HG03108 (cell line): ENCODE results near the gene POGLUT2.

Experiments used
- ATAC-seq: cut with Tn5 transposase; IDR thresholded peaks from one replicate; pipeline ENCODE4 v1.9.1; 2021; ENCODE audit warnings: moderate library complexity; ENCODE audit not compliant: unreplicated experiment

The POGLUT2 gene

GRCh38 chr13:102798581-102799425 lies at the start of gene POGLUT2, which contains the start of gene BIVM:
Gene POGLUT2 (minus strand): TSS chr13:102798976. CDS start chr13:102798670, 306 bp downstream.
Gene BIVM (plus strand): TSS chr13:102799119. CDS start chr13:102807268, 8,149 bp downstream.
- ATAC-seq = peak; percentile 87

GRCh38 chr13:102847272-102848234 lies 48.8 kb upstream of the POGLUT2 start:
- no peak for ATAC-seq

GRCh38 chr13:102846261-102847015 lies 47.7 kb upstream of the POGLUT2 start:
- ATAC-seq = peak; percentile 26

GRCh38 chr13:102845630-102846260 lies 47.0 kb upstream of the POGLUT2 start, which contains the start of gene ERCC5:
Gene ERCC5 (plus strand): TSS chr13:102846032. CDS start chr13:102846267, 235 bp downstream.
- peak; percentile 82 for ATAC-seq

GRCh38 chr13:102845289-102845629 lies 46.5 kb upstream of the POGLUT2 start:
- ATAC-seq = peak; percentile 11

- no peak for ATAC-seq
These were observed 40.7 kb upstream of the POGLUT2 start for GRCh38 chr13:102839462-102839861.

GRCh38 chr13:102838982-102839381 lies 40.2 kb upstream of the POGLUT2 start:
- no peak for ATAC-seq

GRCh38 chr13:102838273-102838672 lies 39.5 kb upstream of the POGLUT2 start:
- ATAC-seq = no peak

- ATAC-seq = no peak
These were observed 37.7 kb upstream of the POGLUT2 start for GRCh38 chr13:102836471-102836870.

GRCh38 chr13:102830646-102831045 lies 31.9 kb upstream of the POGLUT2 start:
- no peak for ATAC-seq

GRCh38 chr13:102825921-102826706 lies 27.3 kb upstream of the POGLUT2 start:
- ATAC-seq = no peak

GRCh38 chr13:102825400-102825799 lies 26.6 kb upstream of the POGLUT2 start:
- no peak for ATAC-seq

- no peak for ATAC-seq
These were observed 19.1 kb upstream of the POGLUT2 start for GRCh38 chr13:102817907-102818306.

GRCh38 chr13:102817241-102817640 lies 18.5 kb upstream of the POGLUT2 start:
- ATAC-seq = no peak

GRCh38 chr13:102816708-102817107 lies 17.9 kb upstream of the POGLUT2 start:
- ATAC-seq = no peak

GRCh38 chr13:102815788-102816187 lies 17.0 kb upstream of the POGLUT2 start:
- no peak for ATAC-seq

- ATAC-seq = no peak
These were observed 16.0 kb upstream of the POGLUT2 start for GRCh38 chr13:102814793-102815192.

GRCh38 chr13:102814025-102814607 lies 15.3 kb upstream of the POGLUT2 start:
- ATAC-seq = no peak
